GM03348 (cell line): ENCODE measurements around the gene ZFAND3.
"Not testable (repeated sequence)": the region's sequence is repeated elsewhere in the genome, so short reads cannot be mapped to it uniquely, and the experiment has no call there.

ENCODE experiments used
- DNase-seq: peaks from one replicate; pipeline ENCODE4 v3.0.0; 2012; ENCODE audit warnings: low spot score

The ZFAND3 gene

GRCh38 chr6:37936906-37937305 is 117.4 kb downstream of the ZFAND3 start:
- DNase-seq = no peak

DNA sequence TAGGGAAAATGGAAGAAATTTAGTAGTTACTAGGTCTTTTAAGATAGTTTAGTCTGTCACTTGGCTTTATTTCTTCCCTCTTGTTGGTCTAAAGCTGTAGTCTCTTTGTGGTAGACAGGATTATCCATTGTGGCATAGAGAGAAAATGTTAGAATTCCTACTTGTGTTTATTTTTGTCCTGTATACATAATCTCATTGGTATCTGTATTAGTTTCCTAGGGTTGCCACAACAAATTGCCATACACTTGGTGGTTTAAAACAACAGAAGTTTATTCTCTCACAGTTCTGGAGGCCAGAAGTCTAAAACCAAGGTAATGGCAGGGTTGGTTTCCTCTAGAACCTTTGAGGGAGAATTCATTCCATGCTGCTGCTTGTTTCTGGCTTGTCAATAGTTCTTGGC is 119.4 kb downstream of the ZFAND3 start:
- no peak for DNase-seq

GRCh38 chr6:37940074-37940847 is 120.7 kb downstream of the ZFAND3 start:
- DNase-seq = no peak

GRCh38 chr6:37941871-37942270 is 122.3 kb downstream of the ZFAND3 start:
- DNase-seq = no peak

DNA sequence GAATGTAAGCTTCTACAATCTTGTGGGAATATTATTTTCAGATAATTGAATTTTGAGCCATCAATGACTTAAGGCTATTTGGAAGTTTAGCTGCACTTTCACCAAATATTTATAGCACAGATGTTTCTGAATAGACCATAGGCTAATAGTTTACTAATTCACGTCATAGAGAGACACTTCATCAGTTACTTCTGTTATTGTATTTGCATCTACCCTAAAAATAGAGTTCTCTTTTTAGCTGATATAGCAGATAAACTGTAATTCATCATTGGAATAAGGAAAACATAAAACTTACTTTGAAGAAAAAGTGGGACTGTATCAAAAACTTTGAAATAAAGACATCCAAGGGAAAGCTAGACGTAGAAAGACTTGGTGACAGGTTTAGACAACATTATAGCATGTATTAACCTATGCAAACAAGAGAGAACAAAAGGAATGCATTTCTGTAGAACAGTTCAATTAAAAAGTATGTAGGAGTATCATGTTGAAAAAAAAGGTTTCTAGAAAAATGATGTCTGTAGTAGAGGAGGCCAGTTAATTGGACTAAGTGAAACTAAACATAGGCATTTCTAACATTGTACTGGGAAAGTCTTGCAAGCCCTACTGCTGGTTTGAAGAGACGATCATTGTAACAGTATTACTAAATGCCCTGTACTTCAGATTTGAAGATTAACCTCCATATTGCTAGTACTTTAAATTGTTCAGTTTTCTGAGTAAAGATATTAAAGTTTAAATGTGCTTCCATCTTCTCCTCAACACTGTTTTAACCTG is 123.3 kb downstream of the ZFAND3 start:
- DNase-seq = no peak

DNA sequence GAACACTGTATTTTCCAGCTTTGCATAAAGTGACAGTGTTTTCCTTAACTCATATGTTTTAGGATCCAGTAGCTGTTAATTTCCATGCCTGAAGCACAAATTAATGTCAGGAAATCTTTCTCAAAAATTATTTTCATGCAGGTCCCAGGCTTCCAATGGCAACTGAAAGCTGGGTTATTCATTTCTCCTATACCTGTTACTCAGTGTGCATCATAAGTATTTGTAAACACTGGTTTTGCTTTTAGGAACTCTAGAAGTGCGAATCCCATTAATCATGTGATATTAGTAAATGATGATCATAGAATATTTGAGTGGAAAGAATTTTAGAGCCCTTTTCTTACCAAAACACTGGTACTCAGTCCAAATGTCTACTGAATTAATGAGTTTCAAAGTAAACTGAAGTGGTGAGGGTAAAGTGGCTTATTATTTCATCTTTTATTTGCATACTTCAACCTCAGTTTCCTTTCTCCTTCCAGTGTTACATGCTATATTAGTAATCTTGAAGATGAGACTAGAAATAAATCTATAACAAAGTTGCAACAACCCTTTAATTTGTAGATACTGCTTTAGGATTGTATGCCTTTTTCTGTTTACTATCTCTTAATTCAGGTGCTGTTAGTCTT is 124.0 kb downstream of the ZFAND3 start:
- no peak for DNase-seq

DNA sequence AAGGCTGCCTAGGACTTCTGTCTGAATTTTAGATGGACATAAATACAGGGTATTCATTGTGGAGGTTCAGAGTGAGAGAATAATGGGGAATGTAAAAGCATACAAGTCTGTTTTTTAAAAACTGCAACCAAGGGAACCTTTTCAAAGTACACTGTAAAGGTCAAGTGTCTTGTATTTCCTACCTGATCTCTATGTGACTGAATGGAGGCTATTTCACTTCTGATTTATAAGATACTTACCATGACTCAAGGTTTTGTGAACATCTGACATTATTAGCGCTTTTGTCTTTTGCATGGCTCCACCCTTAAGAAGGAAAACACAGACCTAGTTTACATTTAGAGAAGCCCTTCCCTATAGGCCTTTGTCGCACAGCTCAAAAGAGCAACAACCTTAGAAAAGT is 126.5 kb downstream of the ZFAND3 start:
- DNase-seq = no peak

GRCh38 chr6:37947468-37947867 is 127.9 kb downstream of the ZFAND3 start:
- no peak for DNase-seq

DNA sequence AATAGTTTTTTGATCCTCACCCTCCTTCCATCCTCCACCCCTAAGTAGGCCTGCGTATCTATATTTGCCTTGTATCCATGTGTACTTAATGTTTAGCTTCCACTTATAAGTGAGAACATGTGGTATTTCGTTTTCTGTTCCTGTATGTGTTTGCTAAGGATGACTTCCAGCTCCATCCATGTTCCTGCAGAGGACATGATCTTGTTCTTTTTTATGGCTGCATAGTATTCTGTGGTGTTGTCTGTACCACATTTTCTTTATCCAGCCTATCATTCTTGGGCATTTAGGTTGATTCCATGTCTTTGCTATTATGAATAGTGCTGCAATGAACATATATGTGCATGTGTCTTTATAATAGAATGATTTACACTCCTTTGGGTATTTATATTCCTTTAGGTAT is 129.1 kb downstream of the ZFAND3 start:
- not testable (repeated sequence) for DNase-seq

DNA sequence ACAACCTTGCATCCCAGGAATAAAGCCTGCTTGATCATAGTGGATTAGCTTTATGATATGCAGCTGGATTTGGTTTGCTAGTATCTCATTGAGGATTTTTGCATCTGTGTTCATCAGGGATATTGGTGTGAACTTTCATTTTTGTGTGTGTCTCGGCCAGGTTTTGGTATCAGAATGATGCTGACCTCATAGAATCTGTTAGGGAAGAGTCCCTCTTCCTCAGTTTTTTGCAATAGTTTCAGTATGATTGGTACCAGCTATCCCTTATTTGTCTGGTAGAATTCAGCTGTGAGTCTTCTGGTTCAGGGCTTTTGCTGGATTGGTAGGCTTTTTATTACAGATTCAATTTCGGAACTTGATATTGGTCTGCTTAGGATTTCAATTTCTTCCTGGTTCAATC is 132.5 kb downstream of the ZFAND3 start:
- no peak for DNase-seq

GRCh38 chr6:37954791-37955190 is 135.3 kb downstream of the ZFAND3 start:
- DNase-seq = no peak

GRCh38 chr6:37956711-37957275 is 137.3 kb downstream of the ZFAND3 start:
- DNase-seq = no peak

GRCh38 chr6:37959061-37959460 is 139.5 kb downstream of the ZFAND3 start:
- no peak for DNase-seq

- no peak for DNase-seq
These were observed 140.8 kb downstream of the ZFAND3 start for GRCh38 chr6:37960139-37960935.

DNA sequence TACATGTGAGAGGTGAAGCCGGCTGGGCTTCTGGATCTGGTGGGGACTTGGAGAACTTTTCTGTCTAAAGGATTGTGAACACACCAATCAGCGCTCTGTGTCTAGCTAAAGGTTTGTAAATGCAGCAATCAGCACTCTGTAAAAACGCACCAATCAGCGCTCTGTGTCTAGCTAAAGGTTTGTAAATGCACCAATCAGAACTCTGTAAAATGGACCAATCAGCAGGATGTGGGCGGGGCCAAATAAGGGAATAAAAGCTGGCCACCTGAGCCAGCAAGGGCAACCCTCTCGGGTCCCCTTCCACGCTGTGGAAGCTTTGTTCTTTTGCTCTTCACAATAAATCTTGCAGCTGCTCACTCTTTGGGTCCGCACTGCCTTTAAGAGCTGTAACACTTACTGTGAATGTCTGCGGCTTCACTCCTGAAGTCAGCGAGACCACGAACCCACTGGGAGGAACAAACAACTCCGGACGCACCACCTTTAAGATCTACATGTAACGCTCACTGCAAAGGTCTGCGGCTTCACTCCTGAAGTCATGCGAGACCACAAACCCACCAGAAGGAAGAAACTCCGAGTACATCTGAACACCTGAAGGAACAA is 143.1 kb downstream of the ZFAND3 start:
- DNase-seq = not testable (repeated sequence)

DNA sequence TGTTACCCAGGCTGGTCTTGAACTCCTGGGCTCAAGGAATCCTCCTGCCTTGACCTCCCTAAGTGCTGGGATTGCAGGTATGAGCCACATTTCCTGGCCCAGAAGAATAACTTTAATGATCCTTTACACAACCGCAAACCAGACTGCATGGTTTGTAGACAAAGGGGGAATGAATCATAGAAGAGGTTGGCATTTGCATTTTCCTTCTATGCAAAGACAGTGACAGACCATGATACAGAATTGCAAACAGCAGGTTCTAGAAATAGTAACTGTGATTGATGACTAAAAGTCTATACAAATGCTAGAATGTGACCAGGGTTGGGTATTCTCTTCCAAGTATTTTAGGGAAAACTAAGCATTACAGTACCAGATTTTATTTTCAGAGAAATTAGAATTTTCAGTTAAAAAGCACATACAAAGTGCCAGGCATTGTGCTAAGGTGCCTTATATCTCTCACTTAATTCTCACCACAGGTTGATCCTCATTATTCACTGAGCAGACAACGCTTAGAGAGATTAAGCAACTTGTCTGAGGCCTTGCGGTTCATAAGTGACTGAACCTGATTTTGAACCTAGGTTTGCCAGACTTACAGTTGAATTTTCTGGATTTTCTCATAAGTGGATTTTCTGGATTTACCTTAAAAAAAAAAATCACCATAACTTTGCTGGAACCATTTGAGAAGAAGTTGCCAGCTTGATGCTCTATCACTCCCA is 146.6 kb downstream of the ZFAND3 start:
- DNase-seq = peak; percentile 28

DNA sequence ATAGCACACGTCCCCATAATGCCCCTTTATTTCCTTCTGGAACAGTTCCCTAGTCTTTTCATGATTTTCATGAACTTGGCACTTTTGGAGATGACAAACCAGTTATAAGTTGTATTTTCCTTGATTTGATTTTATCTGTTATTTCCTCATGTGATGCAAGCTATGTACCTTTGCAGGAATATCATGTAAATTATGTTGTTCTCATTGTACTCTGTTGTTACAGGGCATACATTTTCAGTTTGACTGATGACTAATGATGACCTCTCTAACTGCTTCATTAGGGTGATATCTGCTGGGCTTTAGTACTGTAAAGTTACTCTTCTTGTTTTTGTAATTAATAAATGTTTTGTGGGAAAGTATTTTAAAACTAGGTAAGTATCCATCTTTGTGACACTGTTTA is 147.3 kb downstream of the ZFAND3 start:
- no peak for DNase-seq

DNA sequence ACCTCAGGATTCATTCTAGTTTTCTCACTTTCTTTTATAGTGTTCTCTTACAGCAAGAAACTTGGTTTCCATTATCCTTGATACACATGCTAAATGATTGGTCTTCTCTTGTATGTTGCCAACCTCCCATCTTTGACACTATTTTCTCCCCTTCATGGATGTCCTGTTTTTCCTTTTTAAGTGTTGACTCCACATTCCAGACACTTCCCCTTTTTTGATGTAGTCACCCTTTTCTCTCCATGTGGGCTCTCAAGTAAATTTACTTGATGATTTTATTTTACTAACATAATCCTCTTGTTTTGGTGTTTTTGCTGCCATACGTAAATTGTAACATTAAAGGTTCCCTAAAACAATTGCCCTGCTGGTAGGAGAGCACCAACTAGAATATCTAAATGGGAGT is 148.1 kb downstream of the ZFAND3 start:
- DNase-seq = no peak

GRCh38 chr6:37971266-37971665 is 151.7 kb downstream of the ZFAND3 start:
- no peak for DNase-seq

DNA sequence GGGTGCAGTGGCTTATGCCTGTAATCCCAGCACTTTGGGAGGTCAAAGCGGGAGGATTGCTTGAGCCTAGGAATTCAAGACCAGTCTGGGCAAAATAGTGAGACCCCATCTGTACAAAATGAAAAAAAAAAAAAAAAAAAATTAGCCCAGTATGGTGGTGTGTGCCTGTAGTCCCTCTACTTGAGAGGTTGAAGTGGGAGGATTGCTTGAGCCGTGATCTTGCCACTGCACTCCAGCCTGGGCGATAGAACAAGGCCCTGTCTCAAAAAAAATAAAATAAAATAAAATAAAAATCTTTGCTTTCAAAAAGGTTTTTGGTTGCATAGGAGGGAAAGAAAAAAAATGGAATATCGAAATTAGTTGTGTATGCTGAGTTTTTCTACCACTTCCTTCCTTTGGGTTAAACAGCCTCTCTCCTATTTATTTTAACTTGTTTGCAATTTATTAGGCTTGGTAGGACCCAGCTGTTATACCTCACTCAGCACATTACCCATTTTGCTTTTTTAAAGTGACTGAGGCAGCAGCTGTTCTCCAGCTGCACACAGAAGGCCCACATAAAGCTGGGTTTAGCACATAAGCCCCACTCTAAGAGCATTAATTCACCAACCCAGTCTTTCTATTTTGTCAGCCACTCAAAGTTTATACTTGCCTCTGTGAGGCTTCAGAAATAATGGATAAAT is 152.3 kb downstream of the ZFAND3 start:
- no peak for DNase-seq
